NCI-H748 (cell line): ENCODE measurements around the gene DDX5.
"Not testable (repeated sequence)": the region's sequence is repeated elsewhere in the genome, so short reads cannot be mapped to it uniquely, and the experiment has no call there.

ENCODE experiments used
- DNase-seq: peaks from one replicate; lab custom pipeline; 2025; ENCODE audit not compliant: unreplicated experiment; lab: John Stamatoyannopoulos, UW

Gene DDX5

DNA sequence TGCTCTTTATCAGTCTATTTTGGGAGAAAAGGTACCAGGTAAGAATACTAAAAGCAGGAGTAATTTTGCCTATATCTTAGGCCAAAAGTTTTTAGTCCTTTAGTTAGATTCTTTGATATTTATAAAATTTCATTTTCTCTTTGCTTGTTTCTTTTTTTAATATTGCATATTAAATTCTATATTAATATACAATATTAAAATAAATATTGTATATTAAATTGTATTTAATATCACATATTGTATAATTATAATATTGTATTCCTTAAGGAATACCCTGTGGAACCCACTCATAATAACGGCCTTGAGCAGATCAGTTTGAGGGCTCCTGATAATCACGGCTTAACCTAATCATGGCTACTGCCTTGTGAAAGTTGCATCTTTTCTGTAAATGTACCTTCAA is 2.6 kb upstream of the DDX5 start:
- no peak for DNase-seq

GRCh38 chr17:64507413-64507782 is 1.3 kb upstream of the DDX5 start:
- DNase-seq, result peak; percentile 75

GRCh38 chr17:64506576-64507412 is 705 bp upstream of the DDX5 start, which contains the start of gene CEP95:
CEP95 (plus strand) TSS chr17:64506977; CDS start chr17:64507098, 121 bp downstream.
- DNase-seq, result peak; percentile 99

DNA sequence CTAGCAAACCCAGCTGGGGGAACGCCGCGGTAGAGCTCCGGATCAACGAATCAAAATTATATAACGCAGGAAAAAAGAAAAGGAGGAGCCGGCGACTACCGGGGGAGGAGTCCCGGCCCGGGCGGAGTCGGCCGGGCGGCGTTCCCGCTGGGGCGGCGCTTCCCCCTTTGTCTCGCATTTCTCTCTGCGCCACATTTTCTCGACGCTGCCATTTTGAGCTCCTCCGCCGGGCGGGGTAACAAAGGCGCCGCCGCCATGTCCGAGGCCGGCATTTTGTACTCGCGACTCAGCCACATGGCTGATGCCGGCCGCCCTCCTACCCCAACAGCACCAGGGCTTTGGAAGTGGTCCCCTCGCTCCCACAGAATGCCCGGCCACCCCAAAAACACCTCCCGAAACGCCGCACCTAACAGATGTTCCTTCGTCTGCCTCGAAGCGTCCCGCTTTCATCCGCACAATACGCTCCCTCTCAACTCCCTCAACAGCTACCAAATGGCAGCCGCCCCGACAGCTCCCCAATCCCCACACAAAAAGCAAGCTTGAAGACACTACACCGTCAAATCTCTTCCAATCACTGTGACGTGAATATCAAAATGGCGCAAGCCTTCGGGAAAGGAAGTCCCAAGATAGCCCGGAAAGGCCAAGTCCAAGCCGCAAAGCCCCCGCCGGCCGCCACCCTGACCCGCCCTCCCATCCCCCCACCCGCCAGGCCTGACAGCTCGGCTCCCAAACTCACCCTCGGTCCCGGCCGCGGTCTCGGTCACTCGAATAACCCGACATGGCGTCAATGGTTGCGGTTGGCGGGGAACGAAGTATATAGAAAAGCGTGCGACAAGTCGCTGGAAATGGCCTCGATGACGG is 519 bp downstream of the DDX5 start:
- peak; percentile 93 for DNase-seq

GRCh38 chr17:64504769-64505339 is 1.2 kb downstream of the DDX5 start:
- DNase-seq, result peak; percentile 43

DNA sequence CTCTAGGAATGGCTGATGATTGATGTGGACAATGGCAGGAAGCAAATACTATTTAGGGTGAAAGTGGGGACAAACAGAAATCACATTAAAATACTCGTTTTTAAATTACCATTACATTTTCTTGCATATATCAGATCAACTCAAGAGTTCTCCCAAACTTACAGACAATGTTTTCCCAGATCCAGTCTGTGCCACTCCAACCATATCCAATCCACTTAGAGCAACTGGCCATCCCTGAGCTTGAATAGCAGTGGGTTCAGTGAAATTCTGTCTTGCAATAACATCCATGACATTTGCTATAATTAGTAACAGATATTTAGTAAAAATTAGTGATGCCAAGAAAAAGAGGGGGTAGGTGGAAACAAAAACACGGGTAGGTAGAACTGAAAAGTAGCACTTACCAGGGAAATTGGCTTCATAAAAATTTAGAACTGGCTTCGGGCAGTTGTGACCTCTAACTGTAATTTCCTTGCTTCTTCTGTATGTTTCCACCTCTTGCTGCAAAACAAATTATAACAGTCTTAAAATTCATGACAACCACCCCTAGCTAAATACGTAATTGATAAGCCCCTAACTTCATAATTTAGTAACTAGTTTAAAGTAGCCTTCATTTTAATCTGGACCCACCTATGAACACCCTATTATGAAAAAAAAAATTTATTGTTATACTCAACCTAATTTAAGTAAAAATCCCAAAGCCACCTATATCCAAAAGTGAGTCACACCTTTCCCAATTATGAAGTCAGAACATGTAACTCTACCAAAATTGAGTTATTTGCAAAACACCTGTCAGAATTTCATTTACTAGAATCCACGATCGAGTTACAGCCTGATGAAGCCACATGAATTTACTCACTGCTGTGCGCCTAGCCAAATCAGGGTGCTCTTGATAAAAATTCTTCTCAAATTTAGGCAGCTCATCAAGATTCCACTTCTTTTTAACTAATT is 2.0 kb downstream of the DDX5 start:
- DNase-seq, result no peak

DNA sequence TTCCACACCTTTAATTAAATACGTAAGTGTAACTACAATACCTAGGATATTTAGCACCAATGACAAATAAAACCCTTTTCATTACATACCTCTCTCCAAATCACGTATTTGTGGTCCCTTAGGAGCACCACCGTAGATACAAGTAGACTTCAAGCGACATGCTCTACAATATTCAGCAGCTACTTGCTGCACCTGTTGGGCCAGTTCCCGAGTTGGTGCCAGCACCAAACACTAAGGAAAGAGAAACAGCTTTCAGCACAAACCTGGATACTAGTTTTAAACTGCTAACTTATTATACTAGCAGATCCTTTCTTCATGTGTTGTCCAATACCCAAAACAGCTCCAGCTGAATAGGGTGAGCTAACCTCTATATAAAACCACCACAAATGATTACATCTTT is 2.7 kb downstream of the DDX5 start:
- DNase-seq, result no peak

DNA sequence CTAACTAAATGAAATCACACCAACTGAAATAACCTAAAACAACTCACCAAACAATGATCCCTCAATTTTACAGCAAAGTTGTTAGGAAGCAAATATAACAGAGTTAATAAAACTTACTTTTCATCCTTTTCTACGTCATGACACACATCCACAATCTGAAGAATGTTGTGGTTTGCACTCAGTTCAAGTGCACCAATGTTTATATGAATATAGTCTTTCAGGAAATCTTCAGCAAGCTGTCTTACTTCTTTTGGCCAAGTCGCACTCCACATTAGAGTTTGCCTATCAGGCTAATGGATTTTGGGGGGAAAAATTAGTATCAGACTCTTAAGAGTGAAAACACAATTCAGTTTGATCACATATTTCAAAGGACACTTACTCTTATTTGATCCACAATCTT is 3.3 kb downstream of the DDX5 start:
- no peak for DNase-seq

DNA sequence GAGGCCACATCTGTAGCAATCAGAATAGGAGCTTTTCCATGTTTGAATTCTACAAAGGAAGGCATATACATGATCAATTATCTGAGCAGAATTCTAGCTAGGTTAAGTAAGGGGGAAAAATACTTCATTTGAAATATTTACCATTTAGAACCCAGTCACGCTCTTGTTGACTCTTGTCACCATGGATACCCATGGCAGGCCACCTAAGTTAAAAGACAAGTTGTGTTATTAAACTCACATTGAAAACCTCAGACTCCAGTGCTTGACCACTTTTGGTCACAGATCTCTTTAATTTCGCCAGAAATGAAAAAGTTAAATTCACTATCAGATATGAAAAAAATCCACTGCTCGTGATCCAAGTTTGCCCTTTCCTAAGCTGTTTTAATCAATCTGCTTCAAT is 4.1 kb downstream of the DDX5 start:
- DNase-seq, result no peak

- no peak for DNase-seq
Observed at GRCh38 chr17:64500862-64501765, 5.0 kb downstream of the DDX5 start.

DNA sequence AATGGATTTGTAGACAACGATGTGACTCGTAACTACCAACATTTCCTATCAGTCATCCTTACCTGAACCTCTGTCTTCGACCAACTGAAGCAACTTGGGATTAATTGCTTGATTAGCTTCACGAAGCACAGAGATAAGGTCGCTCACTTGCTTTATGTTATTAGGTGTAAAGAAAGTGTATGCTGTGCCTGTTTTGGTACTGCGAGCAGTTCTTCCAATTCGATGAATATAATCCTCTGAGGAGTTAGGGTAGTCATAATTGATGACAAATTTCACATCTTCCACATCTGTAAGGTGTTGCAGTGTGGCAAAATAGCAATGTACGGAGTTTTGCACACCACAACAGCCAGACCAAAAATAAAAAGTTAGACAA is 5.6 kb downstream of the DDX5 start:
- DNase-seq, result no peak

- DNase-seq, result no peak
Observed at GRCh38 chr17:64499805-64500486, 6.1 kb downstream of the DDX5 start.

- DNase-seq, result no peak
Observed at GRCh38 chr17:64498308-64499203, 7.5 kb downstream of the DDX5 start.

DNA sequence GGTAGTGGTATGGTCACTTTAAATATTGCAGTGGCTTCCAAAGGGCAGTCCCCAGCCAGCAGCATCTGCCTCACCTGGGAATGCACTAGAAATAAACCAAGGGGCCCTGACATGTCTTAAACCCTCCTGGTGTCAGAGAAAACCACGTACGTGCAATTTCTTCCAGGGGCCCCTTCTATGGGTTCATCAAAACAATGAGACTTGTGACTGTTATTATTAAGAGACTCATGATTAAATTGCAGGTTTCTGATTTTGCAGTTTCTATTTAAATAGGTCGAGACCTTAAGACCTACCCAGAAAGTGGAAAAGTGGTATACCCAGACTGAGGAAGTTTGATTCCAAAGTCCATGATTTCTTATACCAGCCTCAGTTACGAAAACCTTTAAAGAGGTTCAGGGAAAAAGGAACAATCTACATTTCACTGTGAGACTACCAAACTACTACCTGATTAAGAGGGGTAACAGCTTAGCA is 8.5 kb downstream of the DDX5 start:
- no peak for DNase-seq

DNA sequence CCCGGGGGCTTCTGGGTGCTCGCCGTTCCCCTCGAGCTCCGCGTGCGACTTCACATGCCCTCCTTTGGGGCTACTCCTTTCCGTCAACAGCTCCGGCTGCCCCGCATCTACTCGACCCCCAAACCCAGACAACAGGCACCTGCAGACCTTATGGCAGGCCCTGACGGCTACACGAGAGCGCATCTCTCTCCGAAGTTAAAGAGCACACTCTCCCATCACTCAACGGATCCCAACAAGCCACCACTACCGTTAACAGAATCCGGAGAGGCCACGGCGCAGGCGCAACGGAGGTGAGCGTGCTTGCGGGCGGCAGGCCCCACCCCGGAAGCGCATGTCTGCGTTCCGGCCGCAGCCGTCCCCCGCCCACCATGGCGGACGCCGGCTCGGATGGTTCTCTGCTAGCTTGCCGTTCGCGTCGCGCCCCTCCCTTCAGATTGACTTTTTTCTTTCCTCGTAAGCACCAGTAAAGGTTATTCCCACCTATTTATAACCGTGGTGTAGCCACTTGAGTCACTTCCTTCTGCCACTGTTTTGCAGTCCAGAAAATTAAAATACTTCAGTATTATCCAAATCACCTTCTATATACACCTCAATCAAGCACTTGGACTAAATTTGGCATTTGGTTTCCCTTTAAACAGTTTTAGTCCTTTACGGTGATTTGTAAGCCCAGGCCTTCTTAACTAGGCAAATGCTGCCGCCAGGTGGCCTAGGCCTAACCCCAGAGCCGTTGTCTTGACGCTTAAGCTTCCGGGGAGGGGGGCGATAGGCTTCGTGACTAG is 9.1 kb downstream of the DDX5 start, which contains the start of gene POLG2:
POLG2 (minus strand) TSS at position 269 of the 779 bp plus-strand sequence; CDS start at position 183, 86 bp downstream.
- DNase-seq, result peak; percentile 92

GRCh38 chr17:64496348-64496785 is 9.7 kb downstream of the DDX5 start:
- DNase-seq, result no peak

DNA sequence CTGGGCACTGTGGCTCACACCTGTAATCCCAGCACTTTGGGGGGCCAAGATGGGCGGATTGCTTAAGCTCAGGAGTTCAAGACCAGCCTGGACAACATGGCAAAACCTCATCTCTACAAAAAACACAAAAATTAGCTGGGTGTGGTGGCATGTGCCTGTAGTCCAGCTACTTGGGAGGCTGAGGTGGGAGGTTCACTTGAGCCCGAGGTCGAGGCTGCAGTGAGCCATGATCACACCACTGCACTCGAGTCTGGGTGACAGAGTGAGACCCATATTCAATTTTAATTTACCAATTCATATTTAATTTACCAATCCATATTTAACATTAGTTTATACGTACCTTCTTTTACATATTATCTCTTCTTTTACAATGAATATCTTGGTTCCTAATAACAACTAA is 10.8 kb downstream of the DDX5 start:
- not testable (repeated sequence) for DNase-seq
